CD14-positive monocyte (primary cell): ENCODE results near the gene KIF2A. TPM values are rescaled to one million over a fixed set of nuclear protein-coding genes. Genes with fewer than 3 reads are reported as not detected.

ENCODE experiments used
- DNase-seq, 3 donors: peaks; one replicate each; pipeline ENCODE4 v3.0.0-alpha.2; 2011 to 2022
- H2AFZ ChIP-seq: 2 replicates; pipeline ENCODE4 v1.6.0; 2012; ENCODE audit warnings: mild to moderate bottlenecking, low read depth, low read length, inconsistent platforms; ENCODE audit not compliant: insufficient read depth, poor library complexity, severe bottlenecking
- H3K27ac ChIP-seq, 2 donors: 1 replicate in 1 of 2; 2 replicates in 1 of 2; pipeline ENCODE4 v1.5.1; 2012 to 2013; ENCODE audit warnings: low read length in 2 of 2, control low read depth in 1 of 2, inconsistent platforms in 1 of 2, low read depth in 1 of 2, mild to moderate bottlenecking in 1 of 2
- H3K27me3 ChIP-seq, 2 donors: one replicate each; pipeline versions ENCODE4 v1.6.0 to v1.6.1; 2011 to 2013; ENCODE audit warnings: low read length in 2 of 2; ENCODE audit not compliant: control insufficient read depth in 2 of 2, insufficient read depth in 2 of 2
- H3K36me3 ChIP-seq, 2 donors: replicated peaks in 1 of 2; 1 replicate in 1 of 2; 2 replicates in 1 of 2; pipeline versions ENCODE4 v1.5.1 to v1.6.1; 2012 to 2013; ENCODE audit warnings: low read length in 2 of 2, control low read depth in 1 of 2, inconsistent platforms in 1 of 2, mild to moderate bottlenecking in 1 of 2; ENCODE audit not compliant: insufficient read depth in 2 of 2, control insufficient read depth in 1 of 2
- H3K4me1 ChIP-seq, 2 donors: 1 replicate in 1 of 2; 2 replicates in 1 of 2; pipeline versions ENCODE4 v1.5.1 to v1.6.1; 2012 to 2013; ENCODE audit warnings: low read length in 2 of 2, control low read depth in 1 of 2, inconsistent platforms in 1 of 2, mild to moderate bottlenecking in 1 of 2, moderate library complexity in 1 of 2; ENCODE audit not compliant: insufficient read depth in 2 of 2, control insufficient read depth in 1 of 2
- H3K4me2 ChIP-seq: replicated peaks from 2 replicates; pipeline ENCODE3; 2012; ENCODE audit warnings: low read length, moderate library complexity, mild to moderate bottlenecking; ENCODE audit not compliant: poor library complexity, severe bottlenecking; ENCODE audit errors: extremely low read depth
- H3K4me3 ChIP-seq, 3 experiments: fragments of 200-600 bp in 1 of 3; sonication (generic) in 1 of 3; replicated peaks in 1 of 3; 1 replicate in 2 of 3; 2 replicates in 1 of 3; pipeline ENCODE4 v1.5.1; 2011 to 2013; ENCODE audit warnings: low read length in 3 of 3, mild to moderate bottlenecking in 3 of 3, control low read depth in 2 of 3, low read depth in 2 of 3, inconsistent platforms in 1 of 3, moderate library complexity in 1 of 3
- H3K79me2 ChIP-seq: 2 replicates; pipeline ENCODE4 v1.6.0; 2012; ENCODE audit warnings: mild to moderate bottlenecking, control low read depth, inconsistent platforms, low read length, moderate library complexity; ENCODE audit not compliant: insufficient read depth
- H3K9ac ChIP-seq: 2 replicates; pipeline ENCODE4 v1.6.0; 2017; ENCODE audit warnings: low read length, mild to moderate bottlenecking; ENCODE audit not compliant: insufficient read depth, poor library complexity, severe bottlenecking
- H3K9me3 ChIP-seq, 2 donors: replicated peaks in 1 of 2; 1 replicate in 1 of 2; 2 replicates in 1 of 2; pipeline versions ENCODE4 v1.5.1 to v1.6.1; 2012 to 2013; ENCODE audit warnings: low read length in 2 of 2, control low read depth in 1 of 2; ENCODE audit not compliant: control insufficient read depth in 1 of 2, insufficient read depth in 1 of 2
- H4K20me1 ChIP-seq: 2 replicates; pipeline ENCODE4 v1.6.0; 2012; ENCODE audit warnings: mild to moderate bottlenecking, low read length, control low read depth, moderate library complexity; ENCODE audit not compliant: insufficient read depth
- H3K27ac Mint-ChIP-seq, 7 donors: one replicate each; pipeline ENCODE4 v1.8.0; 2020; ENCODE audit warnings: mild to moderate bottlenecking in 7 of 7, mixed read lengths in 7 of 7, moderate library complexity in 6 of 7, inconsistent platforms in 2 of 7
- H3K27me3 Mint-ChIP-seq, 3 donors: one replicate each; pipeline ENCODE4 v1.8.0; 2021 to 2022; ENCODE audit warnings: low read depth in 3 of 3, mild to moderate bottlenecking in 3 of 3, mixed read lengths in 3 of 3, moderate library complexity in 3 of 3, inconsistent platforms in 1 of 3
- H3K36me3 Mint-ChIP-seq, 2 donors: one replicate each; pipeline ENCODE4 v1.8.0; 2020; ENCODE audit warnings: mixed read lengths in 2 of 2, inconsistent platforms in 1 of 2, mild to moderate bottlenecking in 1 of 2
- H3K4me1 Mint-ChIP-seq: one replicate; pipeline ENCODE4 v1.8.0; 2020; ENCODE audit warnings: mild to moderate bottlenecking, mixed read lengths
- H3K4me3 Mint-ChIP-seq, 2 donors: one replicate each; pipeline ENCODE4 v1.8.0; 2020; ENCODE audit warnings: mild to moderate bottlenecking in 2 of 2, mixed read lengths in 2 of 2, moderate library complexity in 1 of 2
- H3K9me3 Mint-ChIP-seq, 7 donors: one replicate each; pipeline ENCODE4 v1.8.0; 2020 to 2022; ENCODE audit warnings: mixed read lengths in 7 of 7, mild to moderate bottlenecking in 6 of 7, moderate library complexity in 6 of 7, inconsistent platforms in 2 of 7
- WGBS: methylation state at CpG from one replicate; pipeline ENCODE4 v1.1.5; 2013; ENCODE audit warnings: missing lambda C conversion rate; ENCODE audit not compliant: insufficient coverage; 5-methylcytosine and 5-hydroxymethylcytosine counted together
- intact Hi-C, 2 donors: fragments of 100-400 bp; cut with micrococcal nuclease; formaldehyde crosslinking; loops; one replicate each; pipeline versions ENCODE4 v1.15.0 to v1.15.1; 2023
- polyA plus RNA-seq, 3 donors: library from polyadenylated mRNA; depleted of rRNA in 1 of 3; unstranded in 2 of 3; stranded (reverse) in 1 of 3; fragments of 300-500 nt in 2 of 3; fragments of >200 nt in 1 of 3; fragmentation: Illumina TruSeq in 2 of 3; gene quantifications; 1 replicate in 2 of 3; 2 replicates in 1 of 3; pipeline ENCODE4 v1.2.3, GENCODE V29; 2012 to 2021
- TF ChIP-seq, protein P1 (sequence below): fragments of 200-600 bp; IDR thresholded peaks from one replicate; pipeline ENCODE4 v1.8.0; 2022; ENCODE audit warnings: antibody characterized with exemption, mild to moderate bottlenecking

Gene KIF2A
- polyA plus RNA-seq, 3 donors: 9.7 to 24.6 (median 21.7) TPM

DNA sequence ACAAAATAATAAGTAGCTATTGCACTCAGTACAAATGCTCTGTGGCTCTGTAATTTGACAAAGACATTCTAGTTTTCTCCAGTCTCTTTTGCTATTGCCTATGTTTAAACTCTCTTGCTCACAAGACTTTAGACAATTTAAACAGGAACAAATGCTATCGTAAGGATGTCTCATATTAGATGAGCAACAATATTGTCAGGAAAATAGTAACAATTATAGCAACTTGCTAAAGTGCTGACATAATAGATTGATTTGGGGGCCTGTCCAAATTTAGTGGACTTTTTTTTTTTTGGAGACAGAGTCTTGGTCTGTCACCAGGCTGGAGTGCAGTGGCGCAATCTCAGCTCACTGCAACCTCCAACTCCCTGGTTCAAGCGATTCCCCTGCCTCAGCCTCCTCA, 11.8 kb downstream of the KIF2A start:
- no peaks in the 10 kb centered on the region for H3K27me3 ChIP-seq
- peaks cover 29% of the 10 kb centered on the region for H3K4me1 Mint-ChIP-seq
- WGBS: no CpG with 5 or more reads among the region's 3 CpGs
- intact Hi-C loops: no loop called here
- peaks cover 100% of the 10 kb centered on the region for H3K79me2 ChIP-seq
- peaks cover 0 to 1% (median 0%) of the 10 kb centered on the region in 3 donors for H3K27me3 Mint-ChIP-seq
- H2AFZ ChIP-seq: no peak overlapping the region
- H3K4me1 ChIP-seq: no peaks in the 10 kb centered on the region
- TF ChIP-seq, protein P1, sequence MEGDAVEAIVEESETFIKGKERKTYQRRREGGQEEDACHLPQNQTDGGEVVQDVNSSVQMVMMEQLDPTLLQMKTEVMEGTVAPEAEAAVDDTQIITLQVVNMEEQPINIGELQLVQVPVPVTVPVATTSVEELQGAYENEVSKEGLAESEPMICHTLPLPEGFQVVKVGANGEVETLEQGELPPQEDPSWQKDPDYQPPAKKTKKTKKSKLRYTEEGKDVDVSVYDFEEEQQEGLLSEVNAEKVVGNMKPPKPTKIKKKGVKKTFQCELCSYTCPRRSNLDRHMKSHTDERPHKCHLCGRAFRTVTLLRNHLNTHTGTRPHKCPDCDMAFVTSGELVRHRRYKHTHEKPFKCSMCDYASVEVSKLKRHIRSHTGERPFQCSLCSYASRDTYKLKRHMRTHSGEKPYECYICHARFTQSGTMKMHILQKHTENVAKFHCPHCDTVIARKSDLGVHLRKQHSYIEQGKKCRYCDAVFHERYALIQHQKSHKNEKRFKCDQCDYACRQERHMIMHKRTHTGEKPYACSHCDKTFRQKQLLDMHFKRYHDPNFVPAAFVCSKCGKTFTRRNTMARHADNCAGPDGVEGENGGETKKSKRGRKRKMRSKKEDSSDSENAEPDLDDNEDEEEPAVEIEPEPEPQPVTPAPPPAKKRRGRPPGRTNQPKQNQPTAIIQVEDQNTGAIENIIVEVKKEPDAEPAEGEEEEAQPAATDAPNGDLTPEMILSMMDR: no peak
- H3K9me3 Mint-ChIP-seq: peaks cover 0 to 2% (median 0%) of the 10 kb centered on the region in 7 donors
- peak overlapping the region in 1 of 2 donors; percentile 0 for H3K27ac ChIP-seq
- no peak for DNase-seq
- no peak overlapping the region for H3K4me2 ChIP-seq
- H3K27ac Mint-ChIP-seq: peak overlapping the region in 1 of 7 donors; percentile 50
- H3K9ac ChIP-seq: no peak overlapping the region
- H3K36me3 ChIP-seq: peaks cover 3 to 14% of the 10 kb centered on the region in 2 donors
- H3K4me3 ChIP-seq: no peak overlapping the region
- peaks cover 55% of the 10 kb centered on the region for H4K20me1 ChIP-seq
- H3K9me3 ChIP-seq: no peaks in the 10 kb centered on the region
- no peak overlapping the region for H3K4me3 Mint-ChIP-seq
- H3K36me3 Mint-ChIP-seq: peaks cover 10 to 14% of the 10 kb centered on the region in 2 donors

DNA sequence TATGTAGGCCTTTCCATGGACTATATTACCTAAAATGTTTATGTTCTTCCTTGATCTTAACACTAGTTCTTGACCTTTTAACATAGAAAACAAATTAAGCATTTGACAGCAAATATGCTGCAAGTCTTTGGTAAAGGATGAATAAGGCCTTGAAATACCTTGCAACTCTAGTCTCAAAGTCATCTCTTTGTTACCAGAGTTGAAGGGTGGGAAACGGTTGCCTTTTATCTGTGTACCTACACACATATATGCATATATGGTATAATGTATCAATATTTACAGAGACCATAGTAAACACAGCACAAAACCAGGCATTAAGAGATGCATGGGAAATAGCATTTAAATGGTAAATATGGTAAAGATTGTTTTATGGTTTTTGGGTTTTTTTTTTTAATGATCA, 16.5 kb downstream of the KIF2A start:
- TF ChIP-seq, protein P1: no peak
- Histone ChIP-seq H3K4me1 (no peaks in the 10 kb centered on the region), H3K79me2 (peaks cover 98% of the 10 kb centered on the region), H4K20me1 (peaks cover 36% of the 10 kb centered on the region), H3K27ac (no peak overlapping the region), H3K4me3 (no peak overlapping the region), H3K27me3 (no peaks in the 10 kb centered on the region), H3K9me3 (no peaks in the 10 kb centered on the region), H2AFZ (no peak overlapping the region), H3K4me2 (no peak overlapping the region), H3K36me3 (peaks cover 3 to 14% of the 10 kb centered on the region in 2 donors), H3K9ac (no peak overlapping the region)
- Mint-ChIP-seq H3K4me3 (no peak overlapping the region), H3K4me1 (peaks cover 36% of the 10 kb centered on the region), H3K27ac (no peak overlapping the region), H3K9me3 (peaks cover 0 to 2% (median 0%) of the 10 kb centered on the region in 7 donors), H3K36me3 (peaks cover 10 to 20% of the 10 kb centered on the region in 2 donors), H3K27me3 (peaks cover 0 to 1% (median 0%) of the 10 kb centered on the region in 3 donors)
- no peak for DNase-seq
- intact Hi-C loops: no loop called here
- whole genome bisulfite sequencing: no CpG with 5 or more reads among the region's 1 CpG
